GM18520 (cell line): ENCODE measurements around the gene NXPE4.

Source experiments
- ATAC-seq: cut with Tn5 transposase; IDR thresholded peaks from one replicate; pipeline ENCODE4 v1.9.1; 2021; ENCODE audit not compliant: unreplicated experiment

The NXPE4 gene

DNA sequence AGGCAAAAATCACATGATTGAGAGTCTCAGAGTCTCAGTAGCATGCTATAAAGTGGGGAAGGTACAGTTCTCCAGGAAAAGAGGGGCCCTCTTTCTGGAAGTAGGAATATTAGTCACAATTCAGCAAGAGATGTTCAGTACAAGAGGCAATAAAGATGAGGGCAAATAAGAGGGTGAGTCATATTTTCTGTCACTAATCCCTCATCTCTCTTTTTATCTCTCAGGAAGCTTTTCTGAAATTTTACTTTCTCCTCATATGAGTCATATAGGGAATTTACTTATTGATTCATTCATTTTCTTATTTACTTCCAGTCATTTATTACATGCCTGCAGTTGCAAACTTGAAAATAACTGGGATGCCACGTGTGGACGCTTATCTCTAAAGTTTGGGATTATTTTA lies 32.5 kb downstream of the NXPE4 start:
- no peak for ATAC-seq

DNA sequence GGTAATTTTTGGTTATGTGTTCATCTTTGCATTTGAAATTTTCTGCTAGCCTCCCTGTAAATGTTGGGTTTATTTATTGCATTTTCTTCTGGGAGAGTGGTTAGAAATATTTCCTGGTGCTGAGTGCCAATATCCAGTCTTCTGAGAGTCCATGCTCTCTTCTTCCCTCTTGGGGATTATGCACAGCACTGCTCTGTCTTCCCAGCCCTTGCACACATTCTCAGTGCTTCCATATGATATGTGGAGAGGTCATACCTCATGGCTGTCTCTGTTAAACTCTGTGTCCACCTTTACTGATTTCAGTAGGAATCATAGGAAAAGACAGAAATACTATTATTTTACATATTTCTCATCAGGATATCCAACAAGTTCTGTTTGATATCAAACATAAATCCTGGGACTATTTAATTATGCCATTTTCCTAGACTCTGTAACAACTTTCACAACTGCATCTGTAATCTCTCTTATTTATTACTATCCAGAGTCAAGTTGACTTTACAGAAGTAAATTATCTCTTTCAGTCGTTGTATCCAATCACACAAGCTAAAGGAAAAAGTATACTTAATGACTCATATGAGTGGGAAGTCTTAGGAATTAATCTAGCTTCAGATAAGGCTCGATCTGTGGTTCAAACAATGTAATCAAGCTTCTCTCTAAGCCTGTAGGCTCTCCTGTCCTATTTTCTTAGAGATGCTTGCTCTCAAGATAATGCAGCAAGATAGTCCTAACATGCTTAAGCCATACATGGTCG lies 33.2 kb downstream of the NXPE4 start:
- ATAC-seq: no peak

DNA sequence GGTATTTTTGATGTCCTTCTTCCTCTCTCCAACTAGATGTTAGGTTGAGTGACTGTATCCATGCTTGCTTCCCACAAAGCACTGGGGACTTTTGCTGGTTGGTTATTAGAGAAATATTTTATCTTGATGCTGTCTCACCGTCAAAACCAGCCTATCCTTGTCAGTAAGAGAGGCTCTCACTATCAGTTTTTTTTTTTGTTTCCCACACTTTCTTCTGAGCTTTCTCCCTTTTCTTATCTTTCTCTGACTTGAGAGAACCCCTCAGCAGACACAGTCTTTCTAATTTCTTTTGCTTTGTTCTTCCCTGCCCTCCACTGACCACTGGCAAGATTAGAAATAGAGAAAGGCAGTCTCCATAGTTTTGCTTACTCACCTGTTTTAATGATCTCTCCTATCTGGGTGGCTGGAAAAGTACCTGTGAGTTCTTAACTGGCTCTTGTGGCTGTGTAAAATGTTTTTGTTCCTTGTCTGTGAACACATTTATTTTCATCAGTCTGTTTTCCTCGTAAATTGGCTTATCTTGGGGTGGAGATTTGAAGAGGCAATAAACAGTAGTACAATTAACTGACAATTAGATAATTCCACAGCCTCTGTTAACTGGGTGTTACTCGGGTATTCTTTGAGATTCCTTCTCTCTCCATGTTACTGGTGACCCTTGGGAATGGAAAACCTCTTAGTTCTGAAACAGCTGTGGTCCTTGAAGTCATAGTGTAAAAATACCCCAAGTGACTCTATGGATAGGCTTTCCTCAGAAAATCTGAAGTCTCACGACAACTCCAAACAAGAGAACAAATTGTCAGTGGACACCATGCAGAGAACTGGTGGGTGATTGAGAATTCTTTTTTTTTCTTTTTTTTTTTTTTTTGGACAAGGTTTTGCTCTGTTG lies 35.9 kb downstream of the NXPE4 start, which contains the start of gene NXPE1:
NXPE1 (minus strand) TSS at position 457 of the 886 bp plus-strand sequence. CDS start 8,680 bp downstream, outside the sequence.
- ATAC-seq: no peak

DNA sequence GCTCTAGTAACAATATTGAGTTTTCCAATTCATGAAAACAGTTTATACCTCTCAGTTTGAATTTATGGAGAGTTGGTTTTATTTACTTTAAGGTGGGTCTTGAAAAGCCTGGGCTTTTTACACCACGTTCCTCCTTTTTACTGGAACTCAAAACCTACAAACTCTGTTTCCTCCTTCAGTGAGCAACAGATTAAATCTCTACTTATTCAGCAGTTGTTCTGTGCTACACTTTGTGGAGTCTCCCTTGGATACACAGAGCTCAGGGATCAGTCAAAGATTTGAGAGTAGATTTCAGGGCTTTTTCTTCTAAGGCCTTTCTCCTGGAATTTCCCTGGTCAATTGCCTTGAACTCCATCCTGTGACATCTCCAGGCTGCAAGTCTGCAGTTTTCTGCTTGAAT lies 39.5 kb downstream of the NXPE4 start:
- ATAC-seq: no peak

DNA sequence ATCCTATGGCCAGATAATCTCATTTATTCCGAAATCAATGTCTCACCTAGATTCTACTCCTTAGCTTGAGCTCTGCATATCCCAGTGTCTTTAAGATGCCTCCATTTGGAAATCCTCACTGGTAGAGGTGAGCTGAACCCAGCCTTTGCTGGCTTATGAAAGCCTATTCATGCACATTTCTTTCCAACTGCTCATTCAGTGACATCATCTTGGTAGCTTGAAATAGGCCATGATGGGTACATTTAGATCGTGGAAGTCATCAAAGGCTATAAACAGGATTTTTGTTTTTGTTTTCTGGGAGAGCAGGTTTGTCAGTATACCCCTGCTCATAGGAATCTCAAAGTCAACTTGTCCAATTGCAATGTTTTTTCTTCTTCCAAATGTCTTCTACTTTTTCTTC lies 41.9 kb downstream of the NXPE4 start:
- no peak for ATAC-seq

DNA sequence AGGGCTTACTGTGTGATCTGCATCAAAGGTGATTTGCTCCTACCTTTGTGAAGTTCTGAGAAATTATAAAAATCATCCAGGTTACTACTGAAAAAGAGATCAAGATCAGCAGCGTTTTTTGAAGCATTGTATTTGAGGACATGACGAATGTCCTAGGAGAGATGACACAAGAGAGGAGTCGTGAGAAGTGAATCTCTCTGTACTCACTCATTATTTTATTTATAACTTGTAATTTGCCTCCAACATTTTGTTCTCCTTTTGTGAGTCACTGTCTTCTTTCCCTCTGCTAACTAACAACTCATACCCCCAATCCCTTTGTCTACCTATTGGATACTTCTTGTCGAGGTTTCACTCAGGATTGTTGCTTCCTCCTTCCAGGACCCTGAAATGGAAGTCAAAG lies 44.5 kb downstream of the NXPE4 start:
- no peak for ATAC-seq

DNA sequence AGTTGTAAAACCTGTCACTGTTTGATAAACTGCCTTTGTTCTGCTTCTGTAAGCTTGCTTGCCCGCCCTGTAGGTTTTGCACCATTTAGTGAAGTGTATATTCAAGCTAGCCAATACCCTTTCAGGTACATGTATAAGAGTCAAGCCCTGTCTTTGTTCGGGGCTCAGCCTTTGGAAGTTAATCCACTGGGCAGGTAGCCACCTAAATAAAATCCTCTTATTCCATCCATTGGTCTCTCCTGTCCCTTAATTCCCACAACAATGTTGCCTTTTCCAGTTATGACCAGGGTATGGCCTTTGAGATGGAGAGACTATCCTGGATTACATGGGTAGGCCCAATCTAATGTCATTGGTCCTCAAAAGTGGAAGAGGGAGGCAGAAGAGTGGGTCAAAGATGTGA lies 69.9 kb downstream of the NXPE4 start:
- no peak for ATAC-seq

DNA sequence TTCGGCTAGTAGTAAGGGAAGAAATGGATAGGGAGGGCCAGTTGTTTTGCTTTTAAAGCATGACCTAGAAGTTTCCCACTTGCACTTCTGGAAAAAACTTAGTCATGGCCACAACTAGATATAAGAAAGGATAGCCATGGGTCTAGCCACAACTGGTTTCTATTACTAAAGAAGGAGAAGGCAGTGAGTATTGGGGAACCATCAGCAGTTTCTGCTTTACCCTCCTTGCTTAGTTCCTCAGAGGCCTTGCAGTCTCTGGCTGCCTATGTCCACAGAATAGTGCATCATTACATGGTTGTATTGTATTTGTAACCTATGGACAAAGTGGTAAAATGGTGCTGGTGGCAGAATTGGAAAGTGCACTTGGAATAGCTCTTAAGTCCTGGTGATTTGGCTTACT lies 71.5 kb downstream of the NXPE4 start:
- no peak for ATAC-seq

DNA sequence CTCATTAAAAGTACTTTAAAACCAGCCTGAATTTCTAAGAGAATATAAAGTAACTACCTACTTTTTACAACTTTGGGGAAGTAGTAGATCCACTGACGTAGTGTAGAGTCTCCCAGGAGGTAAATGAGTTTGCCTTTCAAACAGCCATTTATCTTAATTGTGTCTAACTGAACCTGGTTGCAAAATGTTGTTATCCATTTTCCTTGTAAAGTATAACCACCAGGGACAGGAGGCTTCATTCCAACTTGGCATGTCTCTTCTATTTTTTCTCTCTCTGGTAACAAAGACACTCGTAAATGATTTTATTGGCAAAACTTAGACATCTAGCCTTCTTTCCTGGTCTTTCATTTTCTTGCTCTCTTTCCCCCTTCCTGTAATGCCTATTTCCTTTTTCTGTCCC lies 72.8 kb downstream of the NXPE4 start:
- ATAC-seq: no peak
